SK-MEL-5 (cell line): ENCODE data around the gene GRID2. TPM values are rescaled to one million over a fixed set of nuclear protein-coding genes. Genes with fewer than 3 reads are reported as not detected.
"Not testable (repeated sequence)": the region's sequence is repeated elsewhere in the genome, so short reads cannot be mapped to it uniquely, and the experiment has no call there.

ENCODE experiments used
- DNase-seq: peaks from one replicate; pipeline ENCODE4 v3.0.0-alpha.2; 2016; ENCODE audit warnings: low read depth, low spot score
- in situ Hi-C: cut with HindIII; loops from 2 replicates; pipeline ENCODE4 v1.10.0; 2016; ENCODE audit warnings: low sequenced_read_pairs, high pct_unique_total_duplicates, low pct_unique_long_range_greater_than_20kb
- polyA plus RNA-seq, 2 experiments: library from polyadenylated mRNA; depleted of rRNA; stranded (reverse); fragments of >200 nt; gene quantifications; 2 replicates each; pipeline ENCODE4 v1.2.3, GENCODE V29; 2015
- total RNA-seq: library from RNA; depleted of rRNA; stranded (reverse); fragments of >200 nt; shearing (Covaris generic); gene quantifications from 2 replicates; pipeline ENCODE4 v1.2.3, GENCODE V29; 2014; rRNA removed

The GRID2 gene
- total RNA-seq = not detected in 2 replicates
- polyA plus RNA-seq (2015; cell fraction: cytosol; rRNA removed) = 0.05 TPM in 1 of 2 replicates, not detected in the other
- polyA plus RNA-seq (2015; cell fraction: nucleus; rRNA removed) = 0.06 TPM in 1 of 2 replicates, not detected in the other

GRCh38 chr4:92303621-92304027 is at the start of gene GRID2:
Gene GRID2, plus strand, starts transcription at chr4:92303966.
- no peak for DNase-seq
- in situ Hi-C loops = no loop called here

- no peak for DNase-seq
- in situ Hi-C loops = no loop called here
These were observed 49.6 kb upstream of the GRID2 start for GRCh38 chr4:92253986-92254671.

- DNase-seq = no peak
- in situ Hi-C loops = no loop called here
These were observed 48.9 kb upstream of the GRID2 start for GRCh38 chr4:92254767-92255442.

- in situ Hi-C loops = no loop called here
- DNase-seq = no peak
These were observed 47.9 kb upstream of the GRID2 start for GRCh38 chr4:92255920-92256244.

GRCh38 chr4:92257931-92258857 is 45.6 kb upstream of the GRID2 start:
- no peak for DNase-seq
- in situ Hi-C loops = no loop called here

GRCh38 chr4:92261256-92261655 is 42.5 kb upstream of the GRID2 start:
- no peak for DNase-seq
- in situ Hi-C loops = no loop called here

- no peak for DNase-seq
- in situ Hi-C loops = no loop called here
These were observed 41.4 kb upstream of the GRID2 start for GRCh38 chr4:92262371-92262770.

- DNase-seq = no peak
- in situ Hi-C loops = no loop called here
These were observed 40.8 kb upstream of the GRID2 start for GRCh38 chr4:92263010-92263409.

- no peak for DNase-seq
- in situ Hi-C loops = no loop called here
These were observed 40.2 kb upstream of the GRID2 start for GRCh38 chr4:92263575-92263974.

GRCh38 chr4:92264163-92264562 is 39.6 kb upstream of the GRID2 start:
- in situ Hi-C loops = no loop called here
- no peak for DNase-seq

- DNase-seq = no peak
- in situ Hi-C loops = no loop called here
These were observed 38.7 kb upstream of the GRID2 start for GRCh38 chr4:92265021-92265420.

- in situ Hi-C loops = no loop called here
- no peak for DNase-seq
These were observed 38.0 kb upstream of the GRID2 start for GRCh38 chr4:92265798-92266197.

GRCh38 chr4:92266521-92266920 is 37.2 kb upstream of the GRID2 start:
- no peak for DNase-seq
- in situ Hi-C loops = no loop called here

- in situ Hi-C loops = no loop called here
- no peak for DNase-seq
These were observed 35.1 kb upstream of the GRID2 start for GRCh38 chr4:92268642-92269041.

- DNase-seq = no peak
- in situ Hi-C loops = no loop called here
These were observed 32.9 kb upstream of the GRID2 start for GRCh38 chr4:92270908-92271307.

- in situ Hi-C loops, DNase-seq: not testable (repeated sequence)
These were observed 32.2 kb upstream of the GRID2 start for GRCh38 chr4:92271551-92271950.

- DNase-seq = not testable (repeated sequence)
These were observed 26.5 kb upstream of the GRID2 start for GRCh38 chr4:92277057-92277881.

More at GRCh38 chr4:92277057-92277881, 26.5 kb upstream of the GRID2 start:
- in situ Hi-C loops = not testable (repeated sequence)
